HG03432 (cell line): ENCODE measurements around the gene MRPL42.
"Not testable (repeated sequence)": the region's sequence is repeated elsewhere in the genome, so short reads cannot be mapped to it uniquely, and the experiment has no call there.

Experiments
- ATAC-seq: cut with Tn5 transposase; IDR thresholded peaks from one replicate; pipeline ENCODE4 v1.9.1; 2021; ENCODE audit warnings: mild to moderate bottlenecking, moderate library complexity; ENCODE audit not compliant: unreplicated experiment

The MRPL42 gene

DNA sequence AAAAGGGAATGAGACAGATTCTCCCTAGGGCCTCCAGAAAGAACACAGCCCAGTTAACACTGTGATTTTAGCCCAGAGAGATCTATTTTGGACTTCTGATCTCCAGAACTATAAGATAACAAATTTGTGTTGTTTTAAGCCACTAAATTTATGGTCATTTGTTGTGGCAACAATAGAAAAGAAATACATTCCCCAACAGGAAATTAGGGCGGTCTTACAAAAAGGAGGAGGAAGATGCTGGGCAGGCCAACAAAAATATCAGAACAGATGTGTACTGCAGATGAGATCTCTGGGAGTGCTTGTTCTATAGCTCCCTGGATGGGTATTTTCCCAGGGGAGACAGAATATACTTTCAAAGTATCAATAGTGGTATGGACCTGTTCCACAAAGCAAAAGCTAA is 73.2 kb downstream of the MRPL42 start:
- no peak for ATAC-seq

DNA sequence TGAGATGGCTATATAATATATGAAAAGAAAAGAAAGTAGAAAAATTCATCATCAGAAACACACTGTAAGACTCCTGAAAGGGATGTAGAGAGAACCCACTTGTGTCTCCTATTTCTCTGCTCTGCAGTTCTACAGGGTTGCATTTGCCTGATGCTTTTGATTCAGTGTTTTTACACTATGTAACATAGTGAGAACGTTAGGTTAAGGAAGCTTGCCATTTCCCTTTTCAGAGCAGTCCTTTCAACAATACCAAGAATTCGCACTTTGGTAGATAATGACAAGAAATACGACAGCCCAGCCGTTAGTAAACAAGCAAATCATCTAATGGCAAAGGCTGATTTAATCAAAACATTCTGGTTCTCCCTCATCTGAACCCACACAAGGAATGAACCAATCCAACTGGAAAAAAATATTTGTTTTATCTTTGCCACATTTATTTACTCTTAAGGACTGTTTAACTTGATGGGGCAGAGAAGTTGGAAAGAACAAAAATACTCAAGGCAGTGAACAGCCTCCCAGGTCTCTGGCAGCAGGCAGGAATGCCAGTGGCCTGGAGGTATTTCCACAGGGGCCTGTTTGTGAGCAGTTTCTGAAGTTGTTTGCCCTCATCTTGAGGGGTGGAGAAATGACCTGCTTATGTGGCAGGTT is 74.4 kb downstream of the MRPL42 start:
- ATAC-seq: no peak

DNA sequence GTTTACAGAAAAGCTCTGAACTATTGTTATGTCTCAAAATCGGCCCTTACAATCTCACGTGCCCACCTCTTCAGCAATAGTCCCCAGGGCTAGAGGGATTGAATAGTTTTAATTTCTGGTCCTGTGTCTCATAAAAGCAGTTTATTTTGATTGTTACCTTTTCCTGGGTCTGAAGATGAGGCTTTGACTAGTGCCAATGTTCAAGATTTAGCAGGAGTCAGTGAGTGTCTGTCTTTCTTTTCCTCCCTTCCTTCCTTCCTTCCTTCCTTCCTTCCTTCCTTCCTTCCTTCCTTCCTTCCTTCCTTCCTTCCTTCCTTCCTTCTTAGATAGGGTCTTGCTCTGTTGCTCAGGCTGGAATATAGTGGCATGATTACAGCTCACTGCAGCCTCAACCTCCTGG is 80.5 kb downstream of the MRPL42 start:
- no peak for ATAC-seq

DNA sequence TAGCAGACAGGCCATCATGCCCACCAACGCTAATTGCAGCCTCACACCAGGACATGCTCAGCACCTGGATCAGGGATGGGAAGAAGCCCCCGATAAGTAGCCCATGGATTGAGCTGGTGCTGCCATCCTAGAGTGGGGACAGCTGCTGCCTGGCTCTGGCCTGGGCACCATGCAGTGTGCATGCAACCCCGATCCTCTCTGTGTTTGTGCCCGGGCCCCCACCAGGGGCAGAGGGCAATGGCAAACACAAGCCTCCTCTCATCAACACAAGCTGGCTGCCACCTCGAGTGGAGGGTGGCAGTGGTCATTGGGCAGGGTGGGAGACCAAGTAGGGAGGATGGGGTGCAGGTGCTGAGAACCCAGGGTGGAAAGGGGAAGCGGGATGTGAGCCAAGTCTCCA is 81.9 kb downstream of the MRPL42 start:
- ATAC-seq: no peak

DNA sequence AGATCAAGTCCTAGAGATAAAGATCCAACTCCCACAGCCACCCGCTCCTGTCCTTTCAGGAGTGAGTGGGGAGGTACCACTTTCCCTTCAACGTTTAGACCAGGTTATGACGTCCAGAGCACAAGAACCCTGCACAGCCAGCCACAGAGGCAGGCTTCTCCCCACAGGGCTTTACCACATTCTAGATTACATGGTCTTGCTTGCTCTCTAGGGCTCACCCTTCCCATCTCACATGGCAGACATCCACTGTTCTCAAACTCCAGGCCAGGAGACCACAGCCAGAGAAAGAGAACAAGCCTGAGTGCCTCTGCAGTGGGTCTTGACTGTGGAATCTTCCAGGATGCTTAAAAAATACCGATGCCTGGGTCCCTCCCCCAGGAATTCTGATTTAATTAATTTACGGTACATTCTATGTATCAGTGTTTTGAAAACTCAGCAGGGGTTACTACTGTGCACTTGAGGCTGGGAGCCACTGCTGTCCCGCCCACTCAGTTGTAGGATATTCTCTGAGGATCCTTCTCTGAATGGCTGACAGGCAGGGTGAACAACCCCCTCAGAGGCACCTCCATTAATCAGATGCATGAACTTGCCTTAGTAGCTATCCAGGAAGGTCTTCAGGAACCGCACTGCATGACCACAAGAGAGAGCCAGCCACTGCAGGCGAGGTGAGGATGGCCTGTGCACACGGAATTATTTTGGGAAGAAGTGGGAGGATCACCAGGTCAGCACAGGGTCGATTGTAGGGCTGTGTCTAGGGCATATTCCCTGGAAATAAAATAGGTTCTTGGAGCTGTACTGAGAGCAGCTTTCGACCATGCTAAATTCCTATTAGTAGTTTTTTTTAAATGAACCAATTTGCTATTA is 83.7 kb downstream of the MRPL42 start:
- ATAC-seq: no peak

DNA sequence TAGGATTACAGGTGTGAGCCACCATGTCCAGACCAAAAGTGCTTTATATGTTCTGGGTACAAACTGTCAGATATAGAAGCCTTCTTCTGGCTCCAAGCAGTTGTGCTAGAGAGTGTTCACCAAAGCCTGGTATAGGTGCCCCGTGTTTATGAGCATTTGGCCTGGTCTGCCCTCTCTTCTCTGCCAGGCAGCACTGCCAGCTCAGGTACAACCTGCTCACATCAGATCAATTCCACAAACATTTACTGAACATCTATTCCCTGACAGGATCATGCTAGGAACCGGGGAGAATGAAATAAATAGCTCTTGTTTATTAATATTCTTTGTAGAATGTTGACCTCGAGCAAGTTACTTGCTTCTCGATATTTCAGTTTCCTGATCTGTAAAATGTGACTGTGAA is 85.1 kb downstream of the MRPL42 start:
- no peak for ATAC-seq

DNA sequence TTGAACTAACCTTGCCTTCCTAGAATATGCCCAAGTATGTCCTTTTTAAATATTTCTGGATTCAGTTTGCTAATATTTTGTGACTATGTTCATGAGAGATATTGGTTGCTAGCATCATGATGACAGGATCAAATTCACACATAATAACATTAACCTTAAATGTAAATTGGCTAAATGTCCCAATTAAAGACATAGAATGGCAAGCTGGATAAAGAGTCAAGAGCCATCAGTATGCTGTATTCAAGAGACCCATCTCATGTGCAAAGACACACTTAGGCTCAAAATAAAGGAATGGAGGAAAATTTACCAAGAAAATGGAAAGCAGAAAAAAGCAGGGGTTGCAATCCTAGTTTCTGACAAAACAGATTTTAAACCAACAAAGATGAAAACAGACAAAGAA is 90.6 kb downstream of the MRPL42 start:
- ATAC-seq: not testable (repeated sequence)

DNA sequence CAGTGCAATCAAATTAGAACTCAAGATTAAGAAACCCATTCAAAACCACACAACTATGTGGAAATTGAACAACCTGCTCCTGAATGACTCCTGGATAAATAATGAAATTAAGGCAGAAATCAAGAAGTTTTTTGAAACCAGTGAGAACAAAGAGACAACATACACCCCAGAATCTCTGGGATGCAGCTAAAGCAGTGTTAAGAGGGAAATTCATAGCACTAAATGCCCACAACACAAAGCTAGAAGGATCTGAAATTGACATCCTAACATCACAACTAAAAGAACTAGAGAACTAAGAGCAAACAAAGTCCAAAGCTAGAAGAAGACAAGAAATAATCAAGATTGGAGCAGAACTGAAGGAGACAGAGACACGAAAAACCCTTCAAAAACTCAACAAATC is 91.4 kb downstream of the MRPL42 start:
- not testable (repeated sequence) for ATAC-seq

DNA sequence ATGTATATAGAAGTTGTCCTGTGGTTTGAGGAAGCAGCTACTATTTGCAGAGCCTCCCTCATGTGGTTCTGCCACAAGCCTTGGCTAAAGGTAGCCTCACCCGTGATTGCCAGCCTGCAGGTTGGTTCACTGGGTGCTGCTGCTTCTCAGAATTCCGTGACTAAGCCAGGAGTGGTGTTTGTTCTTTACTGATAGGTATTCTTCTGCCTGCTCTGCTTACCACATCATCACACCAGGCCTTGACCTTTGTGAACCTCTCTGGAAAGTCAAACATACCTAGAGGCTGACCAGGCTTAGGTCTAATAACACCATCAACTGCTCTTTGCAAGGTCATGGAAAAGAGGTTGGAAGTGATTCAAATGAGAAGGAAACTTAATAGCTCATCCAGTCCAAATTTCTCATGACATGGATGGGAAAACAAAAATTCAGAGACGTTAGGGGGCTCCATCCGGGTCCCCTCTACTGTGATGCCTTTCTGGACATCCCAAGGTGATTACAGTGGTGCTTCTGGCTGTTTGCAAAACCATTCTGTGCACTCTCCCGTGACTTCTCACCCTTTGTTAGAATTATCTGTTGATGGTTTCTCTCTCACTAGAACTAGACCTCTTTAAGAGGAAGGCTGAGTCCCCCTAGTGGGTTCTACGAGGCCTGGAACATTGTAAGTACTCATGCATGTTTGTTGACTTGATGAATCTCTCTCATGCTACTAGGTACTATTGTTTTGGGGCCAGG is 96.7 kb downstream of the MRPL42 start:
- ATAC-seq: no peak

DNA sequence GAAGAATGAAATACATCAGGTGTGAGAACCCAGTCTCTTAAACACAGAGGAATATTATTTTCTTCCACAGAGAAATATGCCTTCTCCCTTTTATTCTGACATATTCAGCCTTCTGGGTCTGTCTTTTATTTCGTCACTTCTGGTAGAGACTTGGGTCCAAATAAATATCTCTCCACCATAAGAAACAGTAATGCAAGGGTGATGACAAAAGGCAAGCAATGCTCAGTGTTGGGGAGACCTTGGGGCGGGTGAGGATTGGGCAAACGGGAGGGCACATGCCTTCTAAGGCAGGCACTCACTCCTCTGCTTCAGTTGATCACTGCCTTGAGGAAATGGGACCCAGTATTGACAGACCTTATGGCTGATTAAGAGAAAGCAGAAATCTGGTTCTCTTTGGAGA is 98.4 kb downstream of the MRPL42 start:
- ATAC-seq: no peak
